Loucy (cell line): ENCODE data around the gene FAM171A2.

Experiments
- H2AFZ ChIP-seq: fragments of 200-600 bp; sonication (generic); 2 replicates; pipeline ENCODE4 v1.6.0; 2016; ENCODE audit warnings: antibody characterized with exemption, mild to moderate bottlenecking, low read length, moderate library complexity
- H3F3A ChIP-seq: fragments of 200-600 bp; 2 replicates; pipeline ENCODE4 v1.6.0; 2016; ENCODE audit warnings: antibody characterized with exemption, low read depth, mild to moderate bottlenecking
- H3K27me3 ChIP-seq: fragments of 200-600 bp; sonication (generic); 2 replicates; pipeline ENCODE4 v1.6.1; 2014; ENCODE audit warnings: low read length, mild to moderate bottlenecking; ENCODE audit not compliant: insufficient read depth, poor library complexity, severe bottlenecking
- H3K36me3 ChIP-seq: fragments of 200-600 bp; sonication (generic); 2 replicates; pipeline ENCODE4 v1.6.1; 2016; ENCODE audit warnings: low read length; ENCODE audit not compliant: insufficient read depth
- H3K4me1 ChIP-seq: fragments of 200-600 bp; sonication (generic); 2 replicates; pipeline ENCODE4 v1.5.1; 2014; ENCODE audit warnings: low read length, mild to moderate bottlenecking; ENCODE audit not compliant: insufficient read depth, poor library complexity, severe bottlenecking
- H3K4me2 ChIP-seq: fragments of 200-600 bp; sonication (generic); 2 replicates; pipeline ENCODE4 v1.6.0; 2014; ENCODE audit warnings: antibody characterized with exemption, low read length, low read depth, mild to moderate bottlenecking; ENCODE audit not compliant: poor library complexity, severe bottlenecking
- H3K4me3 ChIP-seq: fragments of 200-600 bp; sonication (generic); 2 replicates; pipeline ENCODE4 v1.5.1; 2014; ENCODE audit warnings: low read length, mild to moderate bottlenecking, mixed read lengths; ENCODE audit not compliant: poor library complexity, severe bottlenecking
- H3K79me2 ChIP-seq: fragments of 200-600 bp; sonication (generic); 2 replicates; pipeline ENCODE4 v1.6.1; 2014; ENCODE audit warnings: low read length; ENCODE audit not compliant: insufficient read depth
- H3K9ac ChIP-seq: fragments of 200-600 bp; sonication (generic); 2 replicates; pipeline ENCODE4 v1.6.0; 2014; ENCODE audit warnings: mild to moderate bottlenecking, low read depth, low read length, moderate library complexity; ENCODE audit not compliant: poor library complexity, severe bottlenecking
- H3K9me2 ChIP-seq: fragments of 200-600 bp; sonication (generic); replicated peaks from 2 replicates; pipeline ENCODE4 v1.6.1; 2016; ENCODE audit warnings: low read depth, low read length, mixed read lengths
- H3K9me3 ChIP-seq: fragments of 200-600 bp; sonication (generic); 2 replicates; pipeline ENCODE4 v1.6.1; 2014; ENCODE audit warnings: mild to moderate bottlenecking, antibody characterized with exemption, low read length, low read depth; ENCODE audit not compliant: insufficient read depth
- H4K20me1 ChIP-seq: fragments of 200-600 bp; sonication (generic); 2 replicates; pipeline ENCODE4 v1.6.0; 2014; ENCODE audit warnings: antibody characterized with exemption, low read length, mild to moderate bottlenecking; ENCODE audit not compliant: insufficient read depth, poor library complexity, severe bottlenecking
- CTCF ChIP-seq: fragments of 200-600 bp; sonication (generic); conservative IDR thresholded peaks from 2 replicates; pipeline ENCODE4 v1.5.1; 2014; ENCODE audit warnings: mild to moderate bottlenecking, antibody characterized with exemption, low read length
- EZH2phosphoT487 ChIP-seq: fragments of 200-600 bp; IDR thresholded peaks from 2 replicates; pipeline ENCODE4 v1.6.1; 2018; ENCODE audit warnings: antibody characterized with exemption, mild to moderate bottlenecking, moderate library complexity, borderline replicate concordance

FAM171A2 gene

GRCh38 chr17:44380767-44381166, 17.1 kb upstream of the FAM171A2 start:
- H3K4me1 ChIP-seq = no peaks in the 10 kb centered on the region
- no peaks in the 10 kb centered on the region for H3K79me2 ChIP-seq
- no peak overlapping the region for H2AFZ ChIP-seq
- no peaks in the 10 kb centered on the region for H4K20me1 ChIP-seq
- H3K9me2 ChIP-seq = no peaks in the 10 kb centered on the region
- no peaks in the 10 kb centered on the region for H3F3A ChIP-seq
- no peaks in the 10 kb centered on the region for H3K9me3 ChIP-seq
- H3K4me2 ChIP-seq = no peak overlapping the region
- no peaks in the 10 kb centered on the region for H3K36me3 ChIP-seq
- H3K9ac ChIP-seq = no peak overlapping the region
- no peak overlapping the region for H3K4me3 ChIP-seq
- no peaks in the 10 kb centered on the region for H3K27me3 ChIP-seq
- TF ChIP-seq CTCF (no peak), EZH2phosphoT487 (no peak)

GRCh38 chr17:44379887-44380286, 16.2 kb upstream of the FAM171A2 start:
- Histone ChIP-seq H3K79me2 (no peaks in the 10 kb centered on the region), H3K4me1 (no peaks in the 10 kb centered on the region), H4K20me1 (no peaks in the 10 kb centered on the region), H3K36me3 (no peaks in the 10 kb centered on the region), H3K4me3 (no peak overlapping the region), H3K9me3 (no peaks in the 10 kb centered on the region), H2AFZ (no peak overlapping the region), H3K9me2 (no peaks in the 10 kb centered on the region), H3K4me2 (no peak overlapping the region), H3K9ac (no peak overlapping the region), H3F3A (no peaks in the 10 kb centered on the region), H3K27me3 (no peaks in the 10 kb centered on the region)
- TF ChIP-seq EZH2phosphoT487 (no peak), CTCF (no peak)

- H3K79me2 ChIP-seq = no peaks in the 10 kb centered on the region
- no peak overlapping the region for H3K4me3 ChIP-seq
- H3K4me1 ChIP-seq = no peaks in the 10 kb centered on the region
- no peak overlapping the region for H3K4me2 ChIP-seq
- no peaks in the 10 kb centered on the region for H3K27me3 ChIP-seq
- H3K36me3 ChIP-seq = no peaks in the 10 kb centered on the region
- H3F3A ChIP-seq = no peaks in the 10 kb centered on the region
- no peaks in the 10 kb centered on the region for H3K9me2 ChIP-seq
- no peak overlapping the region for H3K9ac ChIP-seq
- TF ChIP-seq EZH2phosphoT487 (no peak), CTCF (no peak)
- H2AFZ ChIP-seq = no peak overlapping the region
- H3K9me3 ChIP-seq = no peaks in the 10 kb centered on the region
- no peaks in the 10 kb centered on the region for H4K20me1 ChIP-seq
These were observed 14.6 kb upstream of the FAM171A2 start for GRCh38 chr17:44378171-44378705.
